ENCODE results near the gene FUS. TPM values are rescaled to one million over a fixed set of nuclear protein-coding genes. Genes with fewer than 3 reads are reported as not detected.

FUS gene
- total and polyA plus RNA-seq, 2 of the 8 experiments (the other 6 are each of a cell fraction or from before 2014, with no cell fraction given), result 484 to 685 TPM

DNA sequence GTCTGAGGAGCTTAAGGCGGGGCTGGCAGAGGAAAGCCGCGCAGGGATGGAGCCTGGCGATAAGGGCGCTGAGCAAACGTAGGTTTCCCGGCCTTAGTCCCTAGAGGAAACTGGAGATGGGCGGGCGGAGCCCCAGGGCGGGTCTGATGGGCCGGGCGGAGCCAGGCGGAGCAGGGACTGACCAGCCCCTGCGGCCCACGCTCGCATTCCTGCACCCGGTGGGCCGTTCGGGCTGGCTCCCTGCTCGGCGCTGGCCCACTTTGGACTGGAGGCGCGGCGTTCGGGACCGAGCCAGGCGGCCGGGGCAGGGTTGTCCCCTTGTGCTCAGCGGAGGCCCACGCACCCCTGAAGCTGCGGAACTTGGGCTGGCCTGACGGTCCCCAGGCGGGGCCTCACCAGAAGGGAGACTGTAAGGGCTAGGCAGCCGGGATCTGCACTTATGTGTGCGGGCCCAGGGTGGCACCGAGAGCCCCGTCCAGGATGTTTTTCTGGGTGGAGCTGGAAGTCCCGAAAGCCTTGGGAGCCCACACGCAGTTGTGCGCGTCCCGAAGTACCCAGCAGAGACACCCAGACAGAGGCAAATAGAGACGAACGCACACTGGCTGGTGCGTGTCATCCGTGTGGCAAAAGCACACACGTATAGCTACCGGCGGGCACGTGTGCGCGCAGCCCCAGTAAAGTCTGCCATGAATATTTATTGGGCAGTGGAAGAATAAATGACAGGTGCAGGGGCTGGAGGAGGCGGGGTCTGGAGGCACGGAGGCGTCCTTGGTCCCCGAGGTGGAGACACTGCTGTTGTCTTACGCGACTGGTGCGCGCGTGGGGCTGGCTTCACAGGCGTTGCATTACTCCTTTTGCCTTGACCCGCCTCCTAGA is 35.6 kb downstream of the FUS start (continued):
- no peak; the same call in 1 of the 2 replicates for TF ChIP-seq SP1 (IDR thresholded peaks at IDR 0.05; ENCODE audit: low read depth, low read length)
- no peak for TF ChIP-seq NRF1 (IDR thresholded peaks at IDR 0.05; ENCODE audit: low read depth, low read length)
- peak; percentile 69; the same call in 1 of the 2 replicates for TF ChIP-seq TEAD4 (IDR thresholded peaks at IDR 0.05; ENCODE audit: low read depth, low read length)
- no peak for TF ChIP-seq POLR2A (IDR thresholded peaks at IDR 0.05; ENCODE audit: control extremely low read depth in 1 of 2, low read depth in 2 of 2, low read length in 2 of 2)
- TF ChIP-seq TBP (IDR thresholded peaks at IDR 0.05; ENCODE audit: low read depth, low read length), result peak; percentile 33; the same call in 1 of the 2 replicates
- TF ChIP-seq HDAC2 (IDR thresholded peaks at IDR 0.05; ENCODE audit: borderline replicate concordance in 1 of 2, low read depth in 2 of 2, low read length in 2 of 2), result peak in 1 of 2 experiments; percentile 1; a peak in 1 of 4 replicates
- no peak for TF ChIP-seq POU5F1 (IDR thresholded peaks at IDR 0.05; ENCODE audit: low read depth, low read length)
- TF ChIP-seq SIRT6 (IDR thresholded peaks at IDR 0.05; ENCODE audit: low read length), result no peak
- TF ChIP-seq TCF12 (IDR thresholded peaks at IDR 0.05; ENCODE audit: low read depth, low read length), result no peak
- no peak for TF ChIP-seq RFX5 (IDR thresholded peaks at IDR 0.05; ENCODE audit: borderline replicate concordance, low read depth, low read length)
- no peak for TF ChIP-seq CBX8 (IDR thresholded peaks at IDR 0.05; ENCODE audit: borderline replicate concordance, low read depth, low read length)
- no peak for TF ChIP-seq CEBPB (IDR thresholded peaks at IDR 0.05; ENCODE audit: low read depth, low read length)
- no peak for TF ChIP-seq KDM1A (IDR thresholded peaks at IDR 0.05; ENCODE audit: borderline replicate concordance, low read length)
- no peak for TF ChIP-seq CREB1 (IDR thresholded peaks at IDR 0.05)
- TF ChIP-seq BRCA1 (IDR thresholded peaks at IDR 0.05; ENCODE audit: low read depth, low read length), result no peak
- TF ChIP-seq KDM4A (IDR thresholded peaks at IDR 0.05; ENCODE audit: low read depth, low read length, severe bottlenecking), result peak; percentile 85
- TF ChIP-seq YY1 (IDR thresholded peaks at IDR 0.05; ENCODE audit: low read depth, low read length), result peak; percentile 31; the same call in 1 of the 2 replicates
- no peak for TF ChIP-seq CTBP2 (IDR thresholded peaks at IDR 0.05; ENCODE audit: borderline replicate concordance, insufficient read depth, insufficient read length, low read length)
- TF ChIP-seq SIN3A (conservative IDR thresholded peaks at IDR 0.05 in 1 of 2, IDR thresholded peaks at IDR 0.05 in 1 of 2; ENCODE audit: low read depth in 1 of 2, low read length in 2 of 2), result no peak; a peak in 1 of 4 replicates
- TF ChIP-seq, protein P1, sequence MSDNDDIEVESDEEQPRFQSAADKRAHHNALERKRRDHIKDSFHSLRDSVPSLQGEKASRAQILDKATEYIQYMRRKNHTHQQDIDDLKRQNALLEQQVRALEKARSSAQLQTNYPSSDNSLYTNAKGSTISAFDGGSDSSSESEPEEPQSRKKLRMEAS (IDR thresholded peaks at IDR 0.05), result peak; percentile 73
- no peak for TF ChIP-seq RXRA (IDR thresholded peaks at IDR 0.05; ENCODE audit: insufficient read depth, low read depth, low read length)
- TF ChIP-seq, protein P2, sequence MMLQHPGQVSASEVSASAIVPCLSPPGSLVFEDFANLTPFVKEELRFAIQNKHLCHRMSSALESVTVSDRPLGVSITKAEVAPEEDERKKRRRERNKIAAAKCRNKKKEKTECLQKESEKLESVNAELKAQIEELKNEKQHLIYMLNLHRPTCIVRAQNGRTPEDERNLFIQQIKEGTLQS (IDR thresholded peaks at IDR 0.05; ENCODE audit: insufficient read depth, low read depth, low read length), result no peak
- TF ChIP-seq NANOG (IDR thresholded peaks at IDR 0.05; ENCODE audit: insufficient read depth, low read depth, low read length, poor library complexity, severe bottlenecking), result no peak
- TF ChIP-seq SIX5 (IDR thresholded peaks at IDR 0.05; ENCODE audit: low read depth, low read length), result no peak
